ENCODE measurements around the gene GALNT9. TPM values are rescaled to one million over a fixed set of nuclear protein-coding genes. Genes with fewer than 3 reads are reported as not detected.

The GALNT9 gene
- polyA plus RNA-seq, 2 of the 4 experiments (the other 2 are of a cell fraction): 0.66 to 2.8 TPM

- Histone ChIP-seq H3K4me1 (no peaks in the 10 kb centered on the region), H3K4me2 (no peak overlapping the region), H3K9me3 (no peaks in the 10 kb centered on the region), H3K4me3 (no peak overlapping the region), H3K27ac (no peak overlapping the region)
- TF ChIP-seq CTCF (IDR thresholded peaks at IDR 0.05): no peak
- TF ChIP-seq HES2 (IDR thresholded peaks at IDR 0.05): no peak
- no peak for TF ChIP-seq MYC (IDR thresholded peaks at IDR 0.05; ENCODE audit: borderline replicate concordance, low read length)
- TF ChIP-seq POLR2A (IDR thresholded peaks at IDR 0.05; ENCODE audit: low read length): peak; percentile 20; the same call in 1 of the 2 replicates
- FAIRE-seq (no peak), ATAC-seq (no peak), DNase-seq (ENCODE audit: low read depth in 1 of 2, low spot score in 1 of 2) (no peak)
- POLR2A ChIA-PET: no interaction called here
- WGBS (ENCODE audit: missing lambda C conversion rate): 47% methylated on average over 11 of the region's 11 CpGs
- CTCF ChIA-PET: no interaction called here
These were observed 5.9 kb upstream of the GALNT9 start for GRCh38 chr12:132335179-132335756.

DNA sequence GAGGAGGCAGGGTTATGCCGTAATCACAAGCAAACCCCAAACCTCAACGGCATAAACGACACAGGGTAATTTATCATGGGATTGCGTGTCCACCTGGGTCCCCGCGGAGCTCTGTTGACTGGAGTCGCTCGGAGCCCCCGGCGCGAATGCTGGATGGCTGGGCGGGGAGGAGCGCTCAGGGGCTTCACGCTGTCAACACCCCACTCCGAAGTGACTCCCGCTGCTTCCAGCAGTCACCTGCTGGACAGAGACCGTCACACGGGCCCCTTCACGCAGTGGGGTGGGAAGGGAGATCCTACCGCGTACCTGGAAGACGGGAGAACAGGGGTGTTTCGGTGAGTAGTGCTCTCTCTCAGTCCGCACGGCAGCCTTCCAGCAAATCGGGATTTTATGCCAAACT, 4.4 kb upstream of the GALNT9 start:
- TF ChIP-seq MAX (IDR thresholded peaks at IDR 0.05) (no peak), POLR2AphosphoS2 (conservative IDR thresholded peaks at IDR 0.05; ENCODE audit: low read length) (no peak), POLR2A (IDR thresholded peaks at IDR 0.05; ENCODE audit: low read length) (no peak), MYC (IDR thresholded peaks at IDR 0.05; ENCODE audit: borderline replicate concordance, low read length) (no peak), CHD4 (IDR thresholded peaks at IDR 0.05; ENCODE audit: borderline replicate concordance) (no peak), NPAS2 (CRISPR knock-in tag; IDR thresholded peaks at IDR 0.05; ENCODE audit: borderline replicate concordance) (no peak), GATA3 (IDR thresholded peaks at IDR 0.05; ENCODE audit: borderline replicate concordance) (no peak), ZNF302 (CRISPR knock-in tag; IDR thresholded peaks at IDR 0.05) (no peak), HES2 (IDR thresholded peaks at IDR 0.05) (no peak), ZC3H11A (IDR thresholded peaks at IDR 0.05) (no peak), EP300 (IDR thresholded peaks at IDR 0.05) (no peak), BHLHE40 (IDR thresholded peaks at IDR 0.05; ENCODE audit: low read depth, low read length) (no peak), FOSL2 (IDR thresholded peaks at IDR 0.05) (no peak), FOSL2 (CRISPR knock-in tag; IDR thresholded peaks at IDR 0.05) (no peak), EHF (CRISPR knock-in tag; IDR thresholded peaks at IDR 0.05) (no peak), HDAC2 (IDR thresholded peaks at IDR 0.05) (no peak), CBX8 (IDR thresholded peaks at IDR 0.05) (no peak)
- TF ChIP-seq, protein P1, sequence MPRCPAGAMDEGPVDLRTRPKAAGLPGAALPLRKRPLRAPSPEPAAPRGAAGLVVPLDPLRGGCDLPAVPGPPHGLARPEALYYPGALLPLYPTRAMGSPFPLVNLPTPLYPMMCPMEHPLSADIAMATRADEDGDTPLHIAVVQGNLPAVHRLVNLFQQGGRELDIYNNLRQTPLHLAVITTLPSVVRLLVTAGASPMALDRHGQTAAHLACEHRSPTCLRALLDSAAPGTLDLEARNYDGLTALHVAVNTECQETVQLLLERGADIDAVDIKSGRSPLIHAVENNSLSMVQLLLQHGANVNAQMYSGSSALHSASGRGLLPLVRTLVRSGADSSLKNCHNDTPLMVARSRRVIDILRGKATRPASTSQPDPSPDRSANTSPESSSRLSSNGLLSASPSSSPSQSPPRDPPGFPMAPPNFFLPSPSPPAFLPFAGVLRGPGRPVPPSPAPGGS (IDR thresholded peaks at IDR 0.05): no peak
- 69% methylated on average over 25 of the region's 26 CpGs for WGBS (ENCODE audit: missing lambda C conversion rate)
- FAIRE-seq (no peak), ATAC-seq (no peak), DNase-seq (ENCODE audit: low read depth in 1 of 2, low spot score in 1 of 2) (no peak)
- no peak overlapping the region for H3K27ac ChIP-seq
- H3K4me1 ChIP-seq: peaks cover 9% of the 10 kb centered on the region
- no peak overlapping the region for H3K4me2 ChIP-seq
- POLR2A ChIA-PET: no interaction called here
- no peaks in the 10 kb centered on the region for H3K9me3 ChIP-seq
- CTCF ChIA-PET: interaction anchor here (0.6 kb wide), 1 partner anchor 213 kb away, joined by 3 read pairs; no protein-coding TSS in a partner anchor
- no peak overlapping the region for H3K4me3 ChIP-seq

DNA sequence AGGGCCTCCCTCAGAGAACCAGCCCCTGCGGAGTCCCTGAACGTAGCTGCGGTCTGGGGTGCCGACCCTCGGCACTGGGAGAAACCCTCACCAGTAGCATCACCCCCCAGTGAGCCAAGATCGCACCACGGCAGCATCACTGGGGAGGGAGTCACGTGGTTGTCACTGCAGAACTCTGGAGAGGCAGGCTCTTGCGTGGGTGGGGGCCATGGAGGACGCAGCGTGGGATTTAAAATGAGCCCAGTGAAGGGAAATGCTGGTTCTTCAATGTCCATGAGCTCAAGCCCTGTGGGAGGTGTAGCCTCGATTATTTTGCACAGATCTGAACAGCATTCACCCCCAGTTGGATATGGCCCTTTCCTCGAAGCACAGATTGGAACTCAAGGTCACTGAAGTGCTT, 3.9 kb upstream of the GALNT9 start:
- ATAC-seq (no peak), DNase-seq (ENCODE audit: low read depth in 1 of 2, low spot score in 1 of 2) (no peak), FAIRE-seq (no peak)
- CTCF ChIA-PET: no interaction called here
- H3K4me2 ChIP-seq: no peak overlapping the region
- WGBS (ENCODE audit: missing lambda C conversion rate): 33% methylated on average over 8 of the region's 13 CpGs
- H3K4me1 ChIP-seq: peaks cover 14% of the 10 kb centered on the region
- no peak for TF ChIP-seq CTCF (IDR thresholded peaks at IDR 0.05)
- H3K9me3 ChIP-seq: no peaks in the 10 kb centered on the region
- no peak overlapping the region for H3K4me3 ChIP-seq
- POLR2A ChIA-PET: no interaction called here
- no peak overlapping the region for H3K27ac ChIP-seq

Data from A549 (cell line).